Measurements from ENCODE around the gene ARHGEF12.

ARHGEF12 gene

DNA sequence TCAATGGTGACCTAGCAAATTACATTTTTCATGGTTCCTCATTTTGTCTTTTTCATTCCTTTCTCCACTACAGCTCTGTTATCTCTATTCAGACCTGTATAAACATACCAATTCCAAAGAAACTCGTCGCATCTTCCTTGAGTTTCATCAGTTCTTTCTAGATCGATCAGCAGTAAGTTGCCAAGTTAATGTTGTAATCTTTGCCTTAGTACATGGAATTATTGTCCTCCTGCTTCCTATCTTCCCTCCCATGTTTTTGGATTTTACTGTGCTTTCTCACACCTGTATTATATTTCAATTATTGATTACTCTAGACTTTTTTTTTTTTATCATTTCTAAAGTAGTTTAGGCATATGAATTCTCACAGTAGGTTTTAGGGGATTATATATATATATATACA, 105.8 kb downstream of the ARHGEF12 start:
- Mint-ChIP-seq H3K36me3 (peaks cover 3% of the 10 kb centered on the region), H3K9me3 (no peaks in the 10 kb centered on the region), H3K27me3 (no peaks in the 10 kb centered on the region), H3K27ac (no peak overlapping the region), H3K4me1 (no peaks in the 10 kb centered on the region), H3K4me3 (no peak overlapping the region)

DNA sequence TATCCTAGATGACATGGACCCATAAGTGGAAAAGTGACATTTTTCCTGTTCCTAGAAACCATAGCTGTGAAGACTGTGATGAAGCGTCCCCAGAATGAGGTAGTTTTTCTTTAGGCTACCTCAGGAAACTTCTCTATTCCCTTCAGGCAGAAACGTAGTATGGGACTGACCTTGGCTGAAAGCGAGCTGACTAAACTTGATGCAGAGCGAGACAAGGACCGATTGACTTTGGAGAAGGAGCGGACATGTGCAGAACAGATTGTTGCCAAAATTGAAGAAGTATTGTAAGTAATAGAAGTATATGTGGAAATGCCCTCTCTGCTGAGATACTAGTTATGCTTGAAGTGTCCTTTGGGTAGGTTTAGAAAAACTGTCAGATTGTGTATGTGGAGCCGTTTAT, 110.6 kb downstream of the ARHGEF12 start:
- Mint-ChIP-seq H3K36me3 (peaks cover 17% of the 10 kb centered on the region), H3K4me3 (no peak overlapping the region), H3K4me1 (no peaks in the 10 kb centered on the region), H3K27ac (no peak overlapping the region), H3K27me3 (no peaks in the 10 kb centered on the region), H3K9me3 (no peaks in the 10 kb centered on the region)

DNA sequence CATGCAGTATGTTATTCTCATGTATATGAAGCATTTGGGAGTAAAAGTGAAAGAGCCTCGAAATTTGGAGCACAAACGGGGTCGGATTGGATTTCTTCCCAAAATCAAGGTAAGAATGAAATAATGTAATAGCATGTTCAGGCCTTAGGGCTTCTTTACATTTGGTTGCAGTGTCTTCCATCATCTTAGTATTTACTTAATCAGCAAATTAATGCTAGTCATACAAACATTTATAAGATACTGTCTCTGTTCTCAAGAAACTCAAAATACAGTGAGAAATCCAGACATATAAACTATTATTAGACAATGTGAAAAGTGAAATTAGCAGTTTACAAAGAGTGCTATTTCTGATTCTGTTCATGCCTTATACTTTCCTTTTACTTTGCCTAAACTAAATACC, 112.0 kb downstream of the ARHGEF12 start:
- Mint-ChIP-seq H3K4me1 (no peaks in the 10 kb centered on the region), H3K27ac (no peak overlapping the region), H3K27me3 (no peaks in the 10 kb centered on the region), H3K4me3 (no peak overlapping the region), H3K9me3 (no peaks in the 10 kb centered on the region), H3K36me3 (peaks cover 25% of the 10 kb centered on the region)

DNA sequence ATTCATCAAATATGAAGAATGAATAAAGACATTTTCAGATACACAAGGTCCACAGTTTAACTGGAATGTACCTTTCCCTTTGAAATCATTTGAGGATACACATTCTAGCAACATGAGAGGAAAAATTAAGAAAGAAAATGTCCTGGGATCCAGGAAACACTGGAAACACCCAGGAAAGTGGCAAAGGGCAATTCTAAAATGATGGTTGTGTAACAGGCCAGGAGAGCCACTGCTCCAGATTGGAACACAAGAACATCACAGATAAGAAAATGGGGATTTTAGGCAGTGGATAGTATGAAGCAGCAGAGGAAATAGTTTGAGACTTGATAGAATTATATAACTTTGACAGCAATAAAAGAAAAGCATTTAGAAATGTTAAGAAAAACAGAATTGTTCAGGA, 119.3 kb downstream of the ARHGEF12 start:
- Mint-ChIP-seq H3K9me3 (no peaks in the 10 kb centered on the region), H3K4me3 (no peak overlapping the region), H3K36me3 (peaks cover 19% of the 10 kb centered on the region), H3K27me3 (no peaks in the 10 kb centered on the region), H3K4me1 (no peaks in the 10 kb centered on the region), H3K27ac (no peak overlapping the region)

DNA sequence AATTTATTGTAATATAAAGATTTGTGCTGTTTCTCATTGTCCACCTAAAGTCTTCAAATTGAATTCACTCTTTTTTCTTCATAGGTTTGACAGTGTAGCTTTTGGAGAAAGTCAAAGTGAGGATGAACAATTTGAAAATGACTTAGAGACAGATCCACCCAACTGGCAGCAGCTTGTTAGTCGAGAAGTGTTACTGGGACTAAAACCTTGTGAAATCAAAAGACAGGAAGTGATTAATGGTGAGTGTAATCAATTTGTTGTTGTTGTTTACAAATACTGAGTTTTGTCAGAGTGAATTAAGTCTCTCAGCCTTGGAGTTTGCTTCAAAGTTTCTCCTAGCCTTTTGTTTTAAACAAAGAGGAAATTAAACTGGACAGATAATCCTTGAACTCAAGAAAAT, 121.8 kb downstream of the ARHGEF12 start:
- no peak overlapping the region for H3K27ac Mint-ChIP-seq
- H3K36me3 Mint-ChIP-seq = peaks cover 19% of the 10 kb centered on the region
- H3K9me3 Mint-ChIP-seq = no peaks in the 10 kb centered on the region
- H3K4me3 Mint-ChIP-seq = no peak overlapping the region
- H3K27me3 Mint-ChIP-seq = no peaks in the 10 kb centered on the region
- H3K4me1 Mint-ChIP-seq = no peaks in the 10 kb centered on the region

DNA sequence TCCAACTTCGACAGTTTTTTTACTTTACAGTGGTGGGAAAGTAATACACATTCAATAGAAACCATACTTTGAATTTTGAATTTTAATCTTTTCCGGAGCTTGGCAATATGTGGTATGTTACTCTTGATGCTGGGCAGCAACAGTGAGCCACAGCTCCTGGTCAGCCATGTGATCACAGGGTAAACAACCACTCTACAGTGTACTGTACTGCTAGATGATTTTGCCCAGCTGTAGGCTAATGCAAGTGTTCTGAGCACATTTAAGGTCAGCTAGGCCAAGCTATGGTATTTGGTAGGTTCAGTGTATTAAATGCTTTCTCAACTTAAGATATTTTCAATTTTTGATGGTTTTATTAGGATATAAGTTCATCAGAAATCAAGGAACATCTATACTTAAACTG, 126.6 kb downstream of the ARHGEF12 start:
- no peak overlapping the region for H3K27ac Mint-ChIP-seq
- no peaks in the 10 kb centered on the region for H3K4me1 Mint-ChIP-seq
- H3K36me3 Mint-ChIP-seq = peaks cover 24% of the 10 kb centered on the region
- H3K9me3 Mint-ChIP-seq = no peaks in the 10 kb centered on the region
- no peak overlapping the region for H3K4me3 Mint-ChIP-seq
- no peaks in the 10 kb centered on the region for H3K27me3 Mint-ChIP-seq

DNA sequence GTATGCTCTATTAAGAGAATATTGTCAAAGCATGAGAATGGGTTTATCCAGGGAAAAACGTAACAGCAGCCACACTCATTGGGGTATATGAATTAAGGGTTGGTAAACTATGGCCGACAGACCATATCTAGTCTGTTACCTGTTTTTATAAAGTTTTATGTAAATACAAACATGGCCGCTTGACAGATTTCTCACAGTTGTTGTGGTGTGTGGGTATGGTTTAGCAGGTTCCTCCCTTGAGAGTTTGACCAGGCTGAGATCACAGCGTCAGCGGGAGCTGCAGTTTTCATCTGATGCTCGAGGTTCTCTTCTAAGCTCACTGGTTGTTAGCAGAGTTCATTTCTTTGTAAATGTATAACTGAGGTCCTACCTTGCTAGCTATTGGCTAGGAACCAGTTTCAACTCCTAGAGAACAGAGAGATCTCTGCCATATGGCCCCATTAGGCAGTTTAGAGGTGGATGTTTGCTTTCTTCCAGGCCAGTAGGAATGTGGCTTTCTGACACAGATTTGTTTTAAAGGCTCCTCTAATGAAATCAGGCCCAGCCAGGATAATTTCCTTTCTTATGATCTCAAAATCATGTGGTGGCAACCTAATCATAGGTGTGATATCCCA, 129.8 kb downstream of the ARHGEF12 start:
- no peaks in the 10 kb centered on the region for H3K27me3 Mint-ChIP-seq
- no peak overlapping the region for H3K27ac Mint-ChIP-seq
- no peaks in the 10 kb centered on the region for H3K9me3 Mint-ChIP-seq
- peaks cover 17% of the 10 kb centered on the region for H3K36me3 Mint-ChIP-seq
- no peak overlapping the region for H3K4me3 Mint-ChIP-seq
- no peaks in the 10 kb centered on the region for H3K4me1 Mint-ChIP-seq

DNA sequence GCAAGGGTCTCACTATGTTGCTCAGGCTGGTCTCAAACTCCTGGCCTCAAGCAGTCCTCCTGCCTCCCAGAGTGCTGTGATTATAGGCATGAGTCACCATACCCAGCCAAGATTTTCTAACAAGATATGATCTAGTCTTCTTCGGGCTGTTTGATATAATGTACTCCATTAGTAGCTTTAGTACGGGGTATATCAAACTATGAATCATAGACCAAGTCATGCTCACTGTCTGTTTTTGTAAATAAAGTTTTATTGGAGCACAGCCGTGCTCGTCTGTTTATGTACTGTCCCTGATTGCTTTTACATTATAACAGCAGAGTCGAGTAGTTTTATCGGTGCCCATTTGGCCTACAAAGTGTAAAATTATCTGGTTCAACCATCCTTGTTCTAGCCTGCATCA, 131.4 kb downstream of the ARHGEF12 start:
- no peaks in the 10 kb centered on the region for H3K27me3 Mint-ChIP-seq
- H3K4me3 Mint-ChIP-seq = no peak overlapping the region
- H3K9me3 Mint-ChIP-seq = no peaks in the 10 kb centered on the region
- H3K36me3 Mint-ChIP-seq = peaks cover 12% of the 10 kb centered on the region
- H3K4me1 Mint-ChIP-seq = no peaks in the 10 kb centered on the region
- no peak overlapping the region for H3K27ac Mint-ChIP-seq

DNA sequence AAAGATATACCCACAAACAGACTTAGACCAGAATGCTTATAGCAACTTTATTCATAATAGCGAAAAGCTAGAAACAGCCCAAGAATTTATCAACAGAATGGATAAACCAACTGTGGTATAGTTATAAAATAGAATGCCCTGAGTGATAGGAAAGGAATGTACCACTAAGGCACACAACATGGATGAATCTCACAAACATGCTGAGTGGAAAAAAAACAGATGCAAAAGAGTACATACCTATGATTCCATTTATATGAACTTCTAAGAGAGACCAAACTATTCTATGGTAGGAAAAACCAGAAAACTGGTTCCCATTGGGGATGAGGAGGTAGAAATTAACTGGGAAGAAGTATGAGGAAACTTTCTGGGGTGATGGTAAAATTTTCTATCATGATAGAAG, 134.9 kb downstream of the ARHGEF12 start:
- H3K27me3 Mint-ChIP-seq = no peaks in the 10 kb centered on the region
- H3K36me3 Mint-ChIP-seq = peaks cover 11% of the 10 kb centered on the region
- no peak overlapping the region for H3K4me3 Mint-ChIP-seq
- H3K27ac Mint-ChIP-seq = no peak overlapping the region
- H3K4me1 Mint-ChIP-seq = no peaks in the 10 kb centered on the region
- H3K9me3 Mint-ChIP-seq = no peaks in the 10 kb centered on the region

DNA sequence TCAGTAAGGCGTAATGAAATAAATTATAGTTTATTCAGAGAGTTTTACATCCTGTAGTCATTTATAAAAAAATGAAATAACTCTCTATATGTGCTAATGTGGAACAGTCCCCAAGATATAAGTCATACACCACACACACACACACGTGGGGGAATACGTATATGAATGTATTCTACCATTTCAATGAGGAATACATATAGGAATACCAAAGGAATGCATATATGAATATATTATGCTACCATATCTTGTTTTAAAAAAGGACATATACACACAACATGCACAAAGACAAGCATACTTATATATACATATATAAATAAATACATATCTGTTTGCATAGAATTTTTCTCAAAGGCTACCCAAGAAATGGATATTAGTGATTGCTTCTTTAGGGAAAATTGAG, 135.8 kb downstream of the ARHGEF12 start:
- Mint-ChIP-seq H3K4me1 (no peaks in the 10 kb centered on the region), H3K27me3 (no peaks in the 10 kb centered on the region), H3K4me3 (no peak overlapping the region), H3K9me3 (no peaks in the 10 kb centered on the region), H3K27ac (no peak overlapping the region), H3K36me3 (peaks cover 14% of the 10 kb centered on the region)

DNA sequence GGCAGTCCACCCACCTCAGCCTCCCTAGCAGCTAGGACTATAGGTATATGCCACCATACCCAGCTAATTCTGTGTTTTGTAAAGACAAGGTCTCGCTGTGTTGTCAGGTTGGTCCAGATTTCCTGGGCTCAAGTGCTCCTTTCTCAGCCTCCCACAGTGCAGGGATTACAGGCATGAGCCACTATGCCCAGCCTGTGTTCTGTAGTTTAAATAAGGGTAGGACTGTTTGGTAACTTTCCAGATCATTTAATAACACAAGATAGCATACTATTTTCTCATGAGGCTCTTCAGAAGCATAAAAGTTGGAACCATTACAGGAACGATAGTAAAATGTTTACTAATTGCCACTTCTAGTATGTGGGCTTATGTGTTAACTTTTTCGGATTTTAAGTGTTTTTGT, 137.3 kb downstream of the ARHGEF12 start:
- Mint-ChIP-seq H3K27ac (no peak overlapping the region), H3K36me3 (peaks cover 12% of the 10 kb centered on the region), H3K4me1 (no peaks in the 10 kb centered on the region), H3K9me3 (no peaks in the 10 kb centered on the region), H3K4me3 (no peak overlapping the region), H3K27me3 (no peaks in the 10 kb centered on the region)

DNA sequence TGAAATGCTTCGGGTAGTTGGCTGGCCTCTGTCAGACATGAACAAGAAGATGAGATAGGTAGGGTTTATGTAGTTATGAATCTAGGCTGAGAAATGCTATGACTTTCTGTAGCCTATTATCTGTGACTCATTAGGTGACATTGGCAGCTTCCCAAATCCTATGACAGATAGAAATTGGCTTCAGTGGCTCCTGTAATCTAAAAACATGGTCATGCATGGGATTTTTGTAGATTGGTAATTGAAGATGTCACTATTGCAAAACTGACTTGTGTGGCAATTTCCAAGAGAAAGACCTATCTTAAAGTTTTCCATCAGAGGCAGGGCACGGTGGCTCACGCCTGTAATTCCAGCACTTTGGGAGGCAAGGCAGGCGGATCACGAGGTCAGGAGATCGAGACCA, 145.9 kb downstream of the ARHGEF12 start:
- Mint-ChIP-seq H3K27ac (no peak overlapping the region), H3K36me3 (peaks cover 17% of the 10 kb centered on the region), H3K4me1 (peaks cover 3% of the 10 kb centered on the region), H3K27me3 (no peaks in the 10 kb centered on the region), H3K9me3 (no peaks in the 10 kb centered on the region), H3K4me3 (no peak overlapping the region)

DNA sequence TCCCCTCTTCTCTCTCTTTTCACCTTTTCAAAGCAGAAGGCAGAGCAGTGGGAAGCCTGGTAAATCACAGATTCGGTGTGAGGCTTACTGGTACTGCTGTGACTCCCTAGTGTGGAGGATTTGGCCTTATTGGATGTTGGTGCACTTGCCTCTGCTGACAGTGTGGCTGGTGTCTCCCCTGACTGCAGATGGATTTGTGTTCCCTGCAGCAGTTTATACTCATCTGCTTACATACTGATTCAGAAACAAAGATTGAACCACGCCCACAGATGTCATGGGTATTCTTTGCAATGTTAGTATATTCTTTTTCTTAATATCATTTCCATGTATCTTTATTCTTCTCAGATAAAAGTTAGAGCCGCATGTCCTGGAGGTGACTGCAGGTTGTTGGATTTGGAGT, 148.5 kb downstream of the ARHGEF12 start:
- Mint-ChIP-seq H3K4me3 (no peak overlapping the region), H3K36me3 (peaks cover 16% of the 10 kb centered on the region), H3K27me3 (no peaks in the 10 kb centered on the region), H3K4me1 (no peaks in the 10 kb centered on the region), H3K27ac (no peak overlapping the region), H3K9me3 (no peaks in the 10 kb centered on the region)

DNA sequence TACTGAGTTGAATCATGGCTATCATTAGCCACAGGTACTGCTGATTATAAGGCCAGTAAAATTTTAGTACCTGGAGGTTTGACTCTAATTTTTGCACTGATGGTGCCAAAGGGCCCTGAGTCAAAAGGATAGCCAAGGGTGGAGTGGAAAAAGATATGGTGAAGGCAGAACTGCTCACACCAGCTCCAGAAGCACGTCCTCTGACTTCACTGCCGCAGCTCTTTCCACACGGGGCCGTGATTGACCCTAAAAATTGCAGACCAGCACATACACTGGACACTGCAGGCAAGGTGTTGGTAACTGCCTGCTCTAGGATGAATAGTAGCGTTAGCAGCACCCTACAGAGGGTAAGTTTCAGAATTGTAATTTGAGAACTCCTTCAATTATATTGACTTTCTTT, 149.9 kb downstream of the ARHGEF12 start:
- no peaks in the 10 kb centered on the region for H3K27me3 Mint-ChIP-seq
- peaks cover 12% of the 10 kb centered on the region for H3K36me3 Mint-ChIP-seq
- no peaks in the 10 kb centered on the region for H3K4me1 Mint-ChIP-seq
- no peak overlapping the region for H3K4me3 Mint-ChIP-seq
- H3K27ac Mint-ChIP-seq = no peak overlapping the region
- H3K9me3 Mint-ChIP-seq = no peaks in the 10 kb centered on the region

DNA sequence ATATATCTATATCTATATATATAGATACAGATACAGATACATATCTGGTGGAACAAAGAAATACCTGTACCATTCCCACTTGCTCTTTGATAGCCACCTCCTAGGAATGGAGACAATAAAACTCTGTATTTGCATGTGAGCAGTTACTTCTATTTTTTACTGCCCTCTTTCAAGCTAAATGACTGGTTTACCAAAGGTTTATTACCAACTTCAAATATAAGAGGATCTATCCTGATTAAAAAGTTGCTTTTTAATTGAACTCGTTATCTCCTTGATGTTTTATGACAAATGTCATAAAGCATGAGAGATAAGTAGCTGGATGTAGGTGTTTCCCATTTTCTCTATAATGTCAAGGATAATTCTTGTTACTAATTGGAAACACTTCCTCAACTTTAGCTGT, 153.6 kb downstream of the ARHGEF12 start:
- Mint-ChIP-seq H3K4me3 (no peak overlapping the region), H3K27ac (no peak overlapping the region), H3K4me1 (no peaks in the 10 kb centered on the region), H3K9me3 (no peaks in the 10 kb centered on the region), H3K36me3 (peaks cover 6% of the 10 kb centered on the region), H3K27me3 (no peaks in the 10 kb centered on the region)

DNA sequence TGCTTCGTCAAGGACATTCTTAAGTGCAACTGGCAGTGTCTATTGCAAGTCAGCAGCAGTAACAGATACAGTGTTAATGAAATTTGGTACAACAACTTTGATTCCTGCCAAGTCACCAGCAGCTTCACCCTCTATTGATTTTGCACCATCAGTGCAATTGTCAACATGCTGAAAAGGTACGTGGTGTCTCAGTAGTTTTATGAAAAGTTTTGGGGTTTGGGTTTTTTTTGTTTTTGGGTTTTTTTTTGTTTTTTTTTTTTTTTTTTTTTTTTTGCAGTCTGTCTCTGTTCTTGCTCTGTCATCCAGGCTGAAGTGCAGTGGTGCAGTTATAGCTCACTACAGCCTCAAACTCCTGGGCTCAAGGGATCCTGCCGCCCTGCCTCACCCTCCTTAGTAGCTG, 156.3 kb downstream of the ARHGEF12 start:
- no peaks in the 10 kb centered on the region for H3K9me3 Mint-ChIP-seq

DNA sequence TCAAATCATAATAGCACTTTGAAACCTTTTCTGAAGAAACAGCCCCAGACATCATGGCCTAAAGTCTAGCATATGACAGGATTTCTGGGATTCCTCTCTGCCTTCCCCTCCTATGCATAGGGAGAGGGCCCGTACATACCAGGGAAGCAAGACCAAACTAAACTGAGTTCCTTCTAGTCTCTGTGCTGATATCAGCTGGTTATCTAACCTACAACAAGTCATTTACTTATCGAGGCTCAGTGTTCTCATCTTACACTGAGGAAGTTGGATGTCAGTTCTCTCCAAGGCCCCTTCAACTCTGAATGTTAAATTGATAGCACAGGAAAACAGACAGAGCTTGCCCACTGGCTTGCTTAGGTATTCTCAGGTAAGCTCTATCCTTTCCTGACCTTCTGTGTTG, 158.4 kb downstream of the ARHGEF12 start:
- no peaks in the 10 kb centered on the region for H3K4me1 Mint-ChIP-seq
- no peaks in the 10 kb centered on the region for H3K36me3 Mint-ChIP-seq
- H3K4me3 Mint-ChIP-seq = no peak overlapping the region
- no peaks in the 10 kb centered on the region for H3K27me3 Mint-ChIP-seq
- no peaks in the 10 kb centered on the region for H3K9me3 Mint-ChIP-seq
- H3K27ac Mint-ChIP-seq = no peak overlapping the region

More for the DNA sequence above, 156.3 kb downstream of the ARHGEF12 start:
- Mint-ChIP-seq H3K27ac (no peak overlapping the region), H3K4me1 (no peaks in the 10 kb centered on the region), H3K36me3 (no peaks in the 10 kb centered on the region), H3K4me3 (no peak overlapping the region), H3K27me3 (no peaks in the 10 kb centered on the region)
